ENCODE results near the gene COL26A1. TPM values are rescaled to one million over a fixed set of nuclear protein-coding genes. Genes with fewer than 3 reads are reported as not detected.

Gene COL26A1
- total and polyA plus RNA-seq, 7 experiments from 2014 or later: 0.24 TPM; not detected in 6

GRCh38 chr7:101419831-101420230, 57.2 kb downstream of the COL26A1 start:
- Mint-ChIP-seq H3K4me3 (no peak overlapping the region), H3K4me1 (peaks cover 0 to 2% (median 0%) of the 10 kb centered on the region in 7 donors), H3K27ac (no peak overlapping the region), H3K9me3 (no peaks in the 10 kb centered on the region), H3K27me3 (peaks cover 0 to 18% (median 6%) of the 10 kb centered on the region in 5 donors), H3K36me3 (no peaks in the 10 kb centered on the region)
- ATAC-seq (no peak), DNase-seq (no peak)
- Histone ChIP-seq H3K4me1 (ENCODE audit: control insufficient read depth in 2 of 2, insufficient read depth in 2 of 2, low read length in 2 of 2) (no peaks in the 10 kb centered on the region), H3K27ac (ENCODE audit: low read depth, low read length) (no peak overlapping the region), H3K27me3 (ENCODE audit: control insufficient read depth in 2 of 2, insufficient read depth in 2 of 2, low read length in 2 of 2) (no peaks in the 10 kb centered on the region), H3K9me3 (ENCODE audit: control insufficient read depth in 2 of 3, low read length in 3 of 3) (no peaks in the 10 kb centered on the region), H3K4me3 (ENCODE audit: low read length) (no peak overlapping the region), H3K36me3 (ENCODE audit: control insufficient read depth in 2 of 3, insufficient read depth in 3 of 3, low read length in 3 of 3) (no peaks in the 10 kb centered on the region)
- POLR2A ChIA-PET: no interaction called here
- intact Hi-C loops (cut with micrococcal nuclease): no loop called here
- CTCF ChIA-PET: no interaction called here

DNA sequence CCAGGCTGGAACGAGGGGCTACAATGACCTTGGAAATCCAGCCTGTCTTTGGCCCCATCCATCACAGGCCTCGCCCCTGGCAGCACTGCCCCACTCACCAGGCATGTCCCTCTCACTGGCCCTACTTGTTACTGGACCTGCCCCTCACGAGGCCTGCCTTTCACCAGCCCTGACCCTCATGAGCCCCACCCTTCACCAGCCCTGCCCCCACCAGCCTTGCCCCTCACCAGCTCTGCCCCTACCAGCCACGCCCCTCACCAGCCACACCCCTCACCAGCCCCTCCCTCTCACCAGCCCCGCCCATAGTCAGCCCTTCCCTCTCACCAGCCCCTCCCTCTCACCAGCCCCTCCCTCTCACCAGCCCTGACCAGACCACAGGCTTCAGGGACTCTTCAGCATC, 57.8 kb downstream of the COL26A1 start:
- Mint-ChIP-seq H3K36me3 (no peaks in the 10 kb centered on the region), H3K4me1 (peaks cover 0 to 2% (median 0%) of the 10 kb centered on the region in 7 donors), H3K27me3 (peaks cover 0 to 18% (median 6%) of the 10 kb centered on the region in 5 donors), H3K27ac (no peak overlapping the region), H3K9me3 (no peaks in the 10 kb centered on the region), H3K4me3 (no peak overlapping the region)
- ChIA-PET CTCF (interaction anchor here (0.7 kb wide), 2 partner anchors 29 to 52 kb away, joined by 3 to 4 read pairs; no protein-coding TSS in a partner anchor), POLR2A (no interaction called here)
- Histone ChIP-seq H3K36me3 (ENCODE audit: control insufficient read depth in 2 of 3, insufficient read depth in 3 of 3, low read length in 3 of 3) (no peaks in the 10 kb centered on the region), H3K27ac (ENCODE audit: low read depth, low read length) (no peak overlapping the region), H3K27me3 (ENCODE audit: control insufficient read depth in 2 of 2, insufficient read depth in 2 of 2, low read length in 2 of 2) (no peaks in the 10 kb centered on the region), H3K4me3 (ENCODE audit: low read length) (no peak overlapping the region), H3K4me1 (ENCODE audit: control insufficient read depth in 2 of 2, insufficient read depth in 2 of 2, low read length in 2 of 2) (no peaks in the 10 kb centered on the region), H3K9me3 (ENCODE audit: control insufficient read depth in 2 of 3, low read length in 3 of 3) (no peaks in the 10 kb centered on the region)
- DNase-seq (no peak), ATAC-seq (no peak)
- intact Hi-C loops (cut with micrococcal nuclease): no loop called here

DNA sequence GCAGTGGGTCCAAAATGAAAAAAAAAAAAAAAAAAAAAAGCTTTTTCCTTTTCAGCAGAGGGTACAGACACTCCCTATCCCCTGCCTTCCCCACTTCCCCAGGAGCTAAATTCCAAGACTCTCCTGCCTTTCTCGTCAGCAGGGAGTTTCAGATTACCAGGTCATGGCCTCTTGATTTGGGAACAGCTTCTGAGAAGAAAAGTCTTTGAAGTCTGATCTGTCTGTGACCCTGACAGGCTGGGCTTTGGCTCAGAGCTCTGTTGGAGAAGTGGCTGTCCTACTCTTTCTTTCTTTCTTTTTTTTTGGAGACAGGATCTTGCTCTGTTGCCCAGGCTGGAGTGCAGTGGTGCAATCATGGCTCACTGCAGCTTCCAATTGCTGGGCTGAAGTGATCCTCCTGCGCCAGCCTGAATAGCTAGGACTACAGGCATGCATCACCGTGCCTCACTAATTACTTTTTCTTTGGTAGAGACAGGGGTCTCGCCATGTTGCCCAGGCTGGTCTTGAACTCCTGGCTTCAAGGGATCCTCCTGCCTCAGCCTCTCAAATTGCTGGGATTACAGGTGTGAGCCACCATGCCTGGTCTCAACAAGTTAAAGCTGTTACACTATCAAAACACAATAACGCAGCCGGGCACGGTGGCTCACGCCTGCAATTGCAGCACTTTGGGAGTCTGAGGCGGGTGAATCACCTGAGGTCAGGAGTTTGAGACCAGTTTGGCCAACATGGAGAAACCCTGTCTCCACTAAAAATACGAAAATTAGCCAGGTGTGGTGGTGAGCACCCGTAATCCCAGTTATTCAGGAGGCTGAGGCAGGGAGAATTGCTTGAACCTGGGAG, 59.9 kb downstream of the COL26A1 start:
- ATAC-seq (no peak), DNase-seq (no peak)
- intact Hi-C loops (cut with micrococcal nuclease): no loop called here
- Mint-ChIP-seq H3K9me3 (peaks cover 0 to 4% (median 0%) of the 10 kb centered on the region in 11 donors), H3K27me3 (peaks cover 0 to 14% (median 4%) of the 10 kb centered on the region in 5 donors), H3K36me3 (no peaks in the 10 kb centered on the region), H3K27ac (no peak overlapping the region), H3K4me1 (peaks cover 0 to 2% (median 0%) of the 10 kb centered on the region in 7 donors), H3K4me3 (no peak overlapping the region)
- H3K27ac ChIP-seq (ENCODE audit: low read depth, low read length): no peak overlapping the region
- ChIA-PET POLR2A (no interaction called here), CTCF (interaction anchor here (0.6 kb wide), 1 partner anchor 33 kb away, joined by 4 read pairs; no protein-coding TSS in a partner anchor)
- H3K36me3 ChIP-seq (ENCODE audit: control insufficient read depth in 2 of 3, insufficient read depth in 3 of 3, low read length in 3 of 3): no peaks in the 10 kb centered on the region
- H3K9me3 ChIP-seq (ENCODE audit: control insufficient read depth in 2 of 3, low read length in 3 of 3): no peaks in the 10 kb centered on the region
- H3K4me1 ChIP-seq (ENCODE audit: control insufficient read depth in 2 of 2, insufficient read depth in 2 of 2, low read length in 2 of 2): no peaks in the 10 kb centered on the region
- H3K4me3 ChIP-seq (ENCODE audit: low read length): no peak overlapping the region
- H3K27me3 ChIP-seq (ENCODE audit: control insufficient read depth in 2 of 2, insufficient read depth in 2 of 2, low read length in 2 of 2): no peaks in the 10 kb centered on the region

DNA sequence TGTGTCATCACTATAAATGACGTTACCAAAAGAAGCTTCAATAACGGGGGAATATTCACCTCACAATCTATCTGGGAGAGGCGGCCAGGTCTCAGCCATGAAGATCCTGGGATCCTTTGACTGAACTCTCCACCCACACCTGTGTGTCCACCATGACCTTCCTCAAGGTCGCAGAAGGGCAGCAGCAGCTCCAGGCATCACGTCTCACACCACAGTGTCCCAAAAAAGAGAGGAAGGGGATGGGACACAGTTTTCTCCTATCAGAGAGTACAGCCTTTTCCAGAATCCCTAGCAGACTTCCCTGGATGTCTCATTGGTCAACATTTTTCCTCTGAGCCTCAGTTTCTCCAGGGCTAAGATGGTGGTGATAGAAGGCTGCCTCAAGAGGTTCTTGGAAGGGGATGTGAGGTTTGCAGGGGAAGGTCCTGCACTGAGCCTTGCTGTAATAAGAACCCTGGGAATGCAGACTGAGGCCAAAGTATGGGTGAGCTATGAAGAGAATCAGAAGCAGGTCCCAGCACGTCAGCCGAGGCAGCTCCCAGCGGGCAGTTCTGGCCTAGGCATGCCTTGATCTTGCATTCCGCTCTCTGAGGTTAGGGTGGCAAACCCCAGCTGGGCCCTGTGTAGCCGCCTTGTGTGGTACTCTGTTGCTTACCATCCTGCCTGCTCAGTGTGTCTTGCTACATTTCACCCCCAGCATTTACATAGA, 63.8 kb downstream of the COL26A1 start:
- Histone ChIP-seq H3K27me3 (ENCODE audit: control insufficient read depth in 2 of 2, insufficient read depth in 2 of 2, low read length in 2 of 2) (no peaks in the 10 kb centered on the region), H3K4me3 (ENCODE audit: low read length) (no peak overlapping the region), H3K27ac (ENCODE audit: low read depth, low read length) (no peak overlapping the region), H3K36me3 (ENCODE audit: control insufficient read depth in 2 of 3, insufficient read depth in 3 of 3, low read length in 3 of 3) (no peaks in the 10 kb centered on the region), H3K9me3 (ENCODE audit: control insufficient read depth in 2 of 3, low read length in 3 of 3) (no peaks in the 10 kb centered on the region), H3K4me1 (ENCODE audit: control insufficient read depth in 2 of 2, insufficient read depth in 2 of 2, low read length in 2 of 2) (no peaks in the 10 kb centered on the region)
- CTCF ChIA-PET: no interaction called here
- Mint-ChIP-seq H3K27me3 (peaks cover 0 to 14% (median 4%) of the 10 kb centered on the region in 5 donors), H3K9me3 (peaks cover 0 to 4% (median 0%) of the 10 kb centered on the region in 11 donors), H3K36me3 (no peaks in the 10 kb centered on the region), H3K4me3 (no peak overlapping the region), H3K4me1 (peaks cover 0 to 6% (median 0%) of the 10 kb centered on the region in 7 donors), H3K27ac (no peak overlapping the region)
- ATAC-seq (no peak), DNase-seq (no peak)
- POLR2A ChIA-PET: no interaction called here
- intact Hi-C loops (cut with micrococcal nuclease): no loop called here

GRCh38 chr7:101428093-101428866, 65.6 kb downstream of the COL26A1 start:
- no peaks in the 10 kb centered on the region for H3K9me3 ChIP-seq (ENCODE audit: control insufficient read depth in 2 of 3, low read length in 3 of 3)
- peaks cover 0 to 4% (median 0%) of the 10 kb centered on the region in 11 donors for H3K9me3 Mint-ChIP-seq
- no peak for DNase-seq
- H3K27ac ChIP-seq (ENCODE audit: low read depth, low read length): no peak overlapping the region
- POLR2A ChIA-PET: no interaction called here
- no peaks in the 10 kb centered on the region for H3K36me3 ChIP-seq (ENCODE audit: control insufficient read depth in 2 of 3, insufficient read depth in 3 of 3, low read length in 3 of 3)
- no peaks in the 10 kb centered on the region for H3K27me3 ChIP-seq (ENCODE audit: control insufficient read depth in 2 of 2, insufficient read depth in 2 of 2, low read length in 2 of 2)
- H3K4me1 ChIP-seq (ENCODE audit: control insufficient read depth in 2 of 2, insufficient read depth in 2 of 2, low read length in 2 of 2): no peaks in the 10 kb centered on the region
- no peak overlapping the region for H3K4me3 Mint-ChIP-seq
- peaks cover 0 to 6% (median 0%) of the 10 kb centered on the region in 7 donors for H3K4me1 Mint-ChIP-seq
- ATAC-seq: no peak
- CTCF ChIA-PET: no interaction called here
- H3K27me3 Mint-ChIP-seq: peaks cover 3 to 13% (median 7%) of the 10 kb centered on the region in 5 donors
- no peaks in the 10 kb centered on the region for H3K36me3 Mint-ChIP-seq
- no peak overlapping the region for H3K4me3 ChIP-seq (ENCODE audit: low read length)
- no peak overlapping the region for H3K27ac Mint-ChIP-seq
- intact Hi-C loops (cut with micrococcal nuclease): no loop called here

DNA sequence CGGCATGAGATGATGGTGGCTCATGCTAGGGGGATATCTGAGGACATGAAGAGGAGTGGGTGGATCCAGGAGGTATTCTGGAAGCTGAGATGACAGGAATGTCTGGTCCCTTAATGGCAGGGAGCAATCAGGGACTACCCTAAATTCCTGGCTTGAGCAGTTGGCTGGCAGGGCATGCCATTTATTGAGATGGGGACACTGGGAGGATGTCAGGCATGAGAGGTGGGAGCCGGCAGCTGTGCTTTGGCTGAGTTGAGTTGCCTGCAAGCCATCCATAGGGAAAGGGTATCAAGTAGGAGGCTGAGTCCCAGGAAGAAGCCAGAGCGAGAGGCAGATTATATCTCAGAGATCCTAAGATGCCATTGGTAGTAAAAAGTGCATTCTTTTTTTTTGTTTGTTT, 69.6 kb downstream of the COL26A1 start:
- H3K9me3 Mint-ChIP-seq: no peaks in the 10 kb centered on the region
- no peaks in the 10 kb centered on the region for H3K36me3 ChIP-seq (ENCODE audit: control insufficient read depth in 2 of 3, insufficient read depth in 3 of 3, low read length in 3 of 3)
- intact Hi-C loops (cut with micrococcal nuclease): no loop called here
- H3K4me1 Mint-ChIP-seq: peaks cover 0 to 6% (median 0%) of the 10 kb centered on the region in 7 donors
- DNase-seq (no peak), ATAC-seq (no peak)
- no peak overlapping the region for H3K4me3 Mint-ChIP-seq
- POLR2A ChIA-PET: interaction anchor here (0.6 kb wide), 1 partner anchor 1891 kb away, joined by 4 read pairs; no protein-coding TSS in a partner anchor
- H3K27me3 Mint-ChIP-seq: peaks cover 10 to 32% (median 24%) of the 10 kb centered on the region in 5 donors
- H3K4me3 ChIP-seq (ENCODE audit: low read length): no peak overlapping the region
- CTCF ChIA-PET: interaction anchor here (1.4 kb wide), 1 partner anchor 8 kb away, joined by 5 read pairs; no protein-coding TSS in a partner anchor
- peaks cover 0 to 5% (median 0%) of the 10 kb centered on the region in 5 donors for H3K36me3 Mint-ChIP-seq
- no peaks in the 10 kb centered on the region for H3K9me3 ChIP-seq (ENCODE audit: control insufficient read depth in 2 of 3, low read length in 3 of 3)
- H3K27ac ChIP-seq (ENCODE audit: low read depth, low read length): no peak overlapping the region
- H3K4me1 ChIP-seq (ENCODE audit: control insufficient read depth in 2 of 2, insufficient read depth in 2 of 2, low read length in 2 of 2): no peaks in the 10 kb centered on the region
- H3K27me3 ChIP-seq (ENCODE audit: control insufficient read depth in 2 of 2, insufficient read depth in 2 of 2, low read length in 2 of 2): no peaks in the 10 kb centered on the region
- no peak overlapping the region for H3K27ac Mint-ChIP-seq

Data from naive thymus-derived CD4-positive, alpha-beta T cell (primary cell).